PC-9 (cell line): ENCODE measurements around the gene MLEC.

Experiments
- EZH2 ChIP-seq: fragments of 200-600 bp; sonication (generic); IDR thresholded peaks from 2 replicates; pipeline ENCODE4 v1.8.0; 2017; ENCODE audit warnings: antibody characterized with exemption, low read depth
- TF ChIP-seq, protein P1 (sequence below): fragments of 200-600 bp; sonication (generic); conservative IDR thresholded peaks from 2 replicates; pipeline ENCODE4 v1.6.1; 2017; ENCODE audit warnings: mixed run types, antibody characterized with exemption, mild to moderate bottlenecking, moderate library complexity

- TF ChIP-seq, protein P1, sequence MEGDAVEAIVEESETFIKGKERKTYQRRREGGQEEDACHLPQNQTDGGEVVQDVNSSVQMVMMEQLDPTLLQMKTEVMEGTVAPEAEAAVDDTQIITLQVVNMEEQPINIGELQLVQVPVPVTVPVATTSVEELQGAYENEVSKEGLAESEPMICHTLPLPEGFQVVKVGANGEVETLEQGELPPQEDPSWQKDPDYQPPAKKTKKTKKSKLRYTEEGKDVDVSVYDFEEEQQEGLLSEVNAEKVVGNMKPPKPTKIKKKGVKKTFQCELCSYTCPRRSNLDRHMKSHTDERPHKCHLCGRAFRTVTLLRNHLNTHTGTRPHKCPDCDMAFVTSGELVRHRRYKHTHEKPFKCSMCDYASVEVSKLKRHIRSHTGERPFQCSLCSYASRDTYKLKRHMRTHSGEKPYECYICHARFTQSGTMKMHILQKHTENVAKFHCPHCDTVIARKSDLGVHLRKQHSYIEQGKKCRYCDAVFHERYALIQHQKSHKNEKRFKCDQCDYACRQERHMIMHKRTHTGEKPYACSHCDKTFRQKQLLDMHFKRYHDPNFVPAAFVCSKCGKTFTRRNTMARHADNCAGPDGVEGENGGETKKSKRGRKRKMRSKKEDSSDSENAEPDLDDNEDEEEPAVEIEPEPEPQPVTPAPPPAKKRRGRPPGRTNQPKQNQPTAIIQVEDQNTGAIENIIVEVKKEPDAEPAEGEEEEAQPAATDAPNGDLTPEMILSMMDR, result no peak
- no peak for TF ChIP-seq EZH2
Measured at GRCh38 chr12:120720987-120721801, 34.2 kb downstream of the MLEC start.
